Upper lobe of left lung (tissue), 4 donors: ENCODE measurements around the gene SLC4A7.
"Not testable (repeated sequence)": the region's sequence is repeated elsewhere in the genome, so short reads cannot be mapped to it uniquely, and the experiment has no call there.

Source experiments
- EP300 ChIP-seq, 4 donors: sonication (generic); formaldehyde crosslinking; IDR thresholded peaks; one replicate each; pipeline ENCODE4 v1.5.1; 2017; ENCODE audit warnings: antibody characterized with exemption in 4 of 4, control low read depth in 2 of 4
- POLR2AphosphoS5 ChIP-seq, 2 donors: sonication (generic); formaldehyde crosslinking; IDR thresholded peaks; one replicate each; pipeline ENCODE4 v1.5.1; 2017; ENCODE audit warnings: antibody characterized with exemption in 2 of 2
- TF ChIP-seq, protein P1 (sequence below), 6 experiments: fragments of 450-650 bp in 4 of 6; fragments of 200-600 bp in 2 of 6; sonication (generic) in 2 of 6; IDR thresholded peaks; one replicate each; pipeline ENCODE4 v1.5.1; 2016 to 2019; ENCODE audit warnings: antibody characterized with exemption in 6 of 6

DNA sequence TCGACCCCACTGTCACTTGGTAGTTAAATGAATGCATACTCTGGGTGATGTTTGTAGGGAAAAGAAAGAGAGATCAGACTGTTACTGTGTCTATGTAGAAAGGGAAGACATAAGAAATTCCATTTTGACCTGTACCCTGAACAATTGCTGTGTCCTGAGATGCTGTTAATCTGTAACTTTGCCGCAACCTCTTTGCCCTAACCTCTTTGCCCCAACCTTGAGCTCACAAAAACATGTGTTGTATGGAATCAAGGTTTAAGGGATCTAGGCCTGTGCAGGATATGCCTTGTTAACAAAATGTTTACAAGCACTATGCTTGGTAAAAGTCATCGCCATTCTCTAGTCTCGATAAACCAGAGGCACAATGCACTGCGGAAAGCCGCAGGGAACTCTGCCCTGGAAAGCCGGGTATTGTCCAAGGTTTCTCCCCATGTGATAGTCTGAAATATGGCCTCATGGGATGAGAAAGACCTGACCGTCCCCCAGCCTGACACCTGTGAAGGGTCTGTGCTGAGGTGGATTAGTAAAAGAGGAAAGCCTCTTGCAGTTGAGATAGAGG, 47.1 kb upstream of the SLC4A7 start:
- TF ChIP-seq EP300, POLR2AphosphoS5 (IDR thresholded peaks at IDR 0.05): not testable (repeated sequence)
- TF ChIP-seq, protein P1, sequence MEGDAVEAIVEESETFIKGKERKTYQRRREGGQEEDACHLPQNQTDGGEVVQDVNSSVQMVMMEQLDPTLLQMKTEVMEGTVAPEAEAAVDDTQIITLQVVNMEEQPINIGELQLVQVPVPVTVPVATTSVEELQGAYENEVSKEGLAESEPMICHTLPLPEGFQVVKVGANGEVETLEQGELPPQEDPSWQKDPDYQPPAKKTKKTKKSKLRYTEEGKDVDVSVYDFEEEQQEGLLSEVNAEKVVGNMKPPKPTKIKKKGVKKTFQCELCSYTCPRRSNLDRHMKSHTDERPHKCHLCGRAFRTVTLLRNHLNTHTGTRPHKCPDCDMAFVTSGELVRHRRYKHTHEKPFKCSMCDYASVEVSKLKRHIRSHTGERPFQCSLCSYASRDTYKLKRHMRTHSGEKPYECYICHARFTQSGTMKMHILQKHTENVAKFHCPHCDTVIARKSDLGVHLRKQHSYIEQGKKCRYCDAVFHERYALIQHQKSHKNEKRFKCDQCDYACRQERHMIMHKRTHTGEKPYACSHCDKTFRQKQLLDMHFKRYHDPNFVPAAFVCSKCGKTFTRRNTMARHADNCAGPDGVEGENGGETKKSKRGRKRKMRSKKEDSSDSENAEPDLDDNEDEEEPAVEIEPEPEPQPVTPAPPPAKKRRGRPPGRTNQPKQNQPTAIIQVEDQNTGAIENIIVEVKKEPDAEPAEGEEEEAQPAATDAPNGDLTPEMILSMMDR (IDR thresholded peaks at IDR 0.05), result not testable (repeated sequence)
